Liver (tissue), 3 donors: Measurements from ENCODE around the gene TEX14.

Experiments
- ATF3 ChIP-seq: IDR thresholded peaks from 2 replicates; pipeline ENCODE4 v1.6.1; 2016; ENCODE audit warnings: antibody characterized with exemption
- CTCF ChIP-seq: fragments of 150-350 bp; IDR thresholded peaks from 2 replicates; pipeline ENCODE4 v1.5.1; 2017; ENCODE audit warnings: improper control_type of control experiment, low read depth, low read length; ENCODE audit not compliant: missing input control
- FOXA1 ChIP-seq: IDR thresholded peaks from 2 replicates; pipeline ENCODE4 v1.6.1; 2016; ENCODE audit warnings: antibody characterized with exemption
- JUND ChIP-seq, 2 donors: IDR thresholded peaks; 2 replicates each; pipeline ENCODE4 v1.6.1; 2016; ENCODE audit warnings: antibody characterized with exemption in 2 of 2
- RAD21 ChIP-seq, 2 donors: IDR thresholded peaks; 2 replicates each; pipeline ENCODE4 v1.6.1; 2016; ENCODE audit warnings: antibody characterized with exemption in 2 of 2, mild to moderate bottlenecking in 2 of 2
- REST ChIP-seq: IDR thresholded peaks from 2 replicates; pipeline ENCODE4 v1.6.1; 2016; ENCODE audit warnings: antibody characterized with exemption, mild to moderate bottlenecking
- donor health status: healthy.
- donor health status: healthy.

- TF ChIP-seq CTCF: no peak
- TF ChIP-seq ATF3: no peak
- TF ChIP-seq REST: no peak
- TF ChIP-seq FOXA1: no peak
- no peak for TF ChIP-seq JUND (IDR thresholded peaks at IDR 0.05)
- no peak for TF ChIP-seq RAD21 (IDR thresholded peaks at IDR 0.05)
Measured at GRCh38 chr17:58606934-58607333, 84.9 kb downstream of the TEX14 start.
